CD4-positive, alpha-beta T cell treated with Interleukin-21 for 1 hour (primary cell): ENCODE measurements around the gene NFKBIE.

ENCODE experiments used
- DNase-seq: peaks from one replicate; pipeline ENCODE4 v3.0.0-alpha.2; 2020

The NFKBIE gene

GRCh38 chr6:44297063-44298038 is 32.0 kb upstream of the NFKBIE start:
- DNase-seq = peak; percentile 37

DNA sequence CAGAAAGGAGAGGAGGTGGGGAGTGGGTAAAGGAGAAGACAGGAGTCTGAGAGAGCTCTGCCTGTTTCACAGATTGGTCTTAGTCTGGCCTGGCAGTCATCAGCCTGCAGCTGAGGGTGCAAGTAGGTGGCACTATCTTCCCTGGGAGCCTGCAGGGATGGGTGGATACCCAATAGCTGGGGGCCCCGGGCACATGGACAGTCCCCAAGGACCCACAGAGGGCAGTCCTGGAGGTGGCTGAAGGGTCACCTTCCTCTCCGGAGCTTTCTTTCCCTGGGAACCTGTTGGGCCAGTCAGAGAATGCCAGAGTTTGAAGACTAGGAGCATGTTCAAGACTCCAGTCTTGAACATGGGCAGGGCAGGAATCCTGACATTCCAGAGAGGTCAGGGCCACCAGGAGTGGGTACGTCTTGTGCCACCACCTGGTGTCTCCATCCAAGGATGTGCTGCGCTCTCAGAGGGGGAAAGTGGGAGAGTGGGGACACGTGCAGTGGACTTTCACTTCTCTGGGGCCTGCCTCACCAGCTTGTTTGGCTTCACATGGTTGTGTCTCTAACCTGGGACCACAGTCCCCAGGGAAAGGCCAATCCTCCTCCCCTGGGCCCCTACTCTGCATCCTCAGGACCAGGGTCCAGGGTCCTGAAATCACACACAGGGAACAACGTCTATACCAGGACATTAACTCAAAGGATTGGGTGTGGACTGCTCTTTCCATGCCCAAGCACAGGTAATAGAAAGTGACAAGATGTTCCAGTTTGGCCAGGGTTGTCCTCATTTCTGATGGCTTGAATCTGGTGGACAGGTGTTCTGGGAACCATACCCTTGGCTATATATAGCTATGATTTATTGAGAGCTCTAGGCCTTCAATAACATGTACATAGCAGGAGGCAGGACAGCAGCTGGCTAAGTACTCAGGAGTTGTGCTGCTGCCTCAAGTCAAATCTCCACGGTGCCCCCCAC is 29.8 kb upstream of the NFKBIE start:
- DNase-seq = no peak

DNA sequence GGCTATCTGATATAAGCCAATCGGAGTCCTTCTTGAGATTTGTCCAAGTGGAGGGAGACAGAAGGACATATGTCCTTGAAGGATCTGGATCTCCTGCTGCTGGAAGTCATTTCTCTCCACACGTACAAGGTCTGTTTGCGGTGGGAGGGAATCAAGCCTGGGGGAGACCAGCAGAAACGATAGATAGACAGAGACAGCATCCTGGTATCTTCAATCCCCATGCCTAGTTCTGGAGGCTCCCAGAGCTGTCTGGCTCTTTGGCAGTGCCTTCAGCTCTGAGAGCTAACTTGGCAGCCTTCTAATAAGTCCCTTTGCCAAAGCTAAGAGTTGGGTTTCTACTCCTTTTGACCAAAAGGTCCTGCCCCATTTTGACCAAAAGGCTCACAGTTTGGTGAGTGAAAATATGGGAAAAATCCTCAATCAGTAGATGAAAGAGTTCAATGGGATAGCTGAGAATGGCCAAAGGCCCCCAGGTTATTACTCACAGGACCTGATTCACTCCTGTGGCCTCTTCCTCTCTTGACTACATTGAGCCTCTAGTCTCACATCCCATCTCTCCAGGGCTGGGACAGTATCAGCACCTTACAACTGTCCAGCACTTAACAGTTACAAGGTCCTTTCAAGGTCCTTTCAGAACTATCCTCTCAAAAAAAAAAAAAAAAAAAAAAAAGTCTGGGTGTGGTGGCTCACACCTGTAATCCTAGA is 27.5 kb upstream of the NFKBIE start:
- no peak for DNase-seq

DNA sequence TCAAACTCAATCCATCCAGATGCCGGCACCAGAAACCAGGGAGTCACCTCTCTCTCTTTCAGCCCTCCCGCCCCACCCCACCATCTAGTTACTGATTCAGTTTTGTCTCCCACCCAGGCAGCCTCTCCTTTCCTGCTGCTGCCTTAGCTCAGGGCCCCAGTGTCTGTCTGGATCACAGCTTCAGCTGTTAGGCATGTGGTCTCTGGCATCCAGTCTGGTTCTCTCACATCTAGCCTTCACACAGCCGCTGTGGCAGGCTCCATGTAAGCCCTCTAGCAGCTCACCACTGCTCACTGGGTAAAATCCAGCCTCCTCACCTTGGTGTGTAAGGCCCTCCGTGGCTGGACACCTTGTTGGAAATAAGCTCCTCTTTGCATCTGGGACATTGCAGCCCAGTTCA is 26.5 kb upstream of the NFKBIE start:
- DNase-seq = no peak

DNA sequence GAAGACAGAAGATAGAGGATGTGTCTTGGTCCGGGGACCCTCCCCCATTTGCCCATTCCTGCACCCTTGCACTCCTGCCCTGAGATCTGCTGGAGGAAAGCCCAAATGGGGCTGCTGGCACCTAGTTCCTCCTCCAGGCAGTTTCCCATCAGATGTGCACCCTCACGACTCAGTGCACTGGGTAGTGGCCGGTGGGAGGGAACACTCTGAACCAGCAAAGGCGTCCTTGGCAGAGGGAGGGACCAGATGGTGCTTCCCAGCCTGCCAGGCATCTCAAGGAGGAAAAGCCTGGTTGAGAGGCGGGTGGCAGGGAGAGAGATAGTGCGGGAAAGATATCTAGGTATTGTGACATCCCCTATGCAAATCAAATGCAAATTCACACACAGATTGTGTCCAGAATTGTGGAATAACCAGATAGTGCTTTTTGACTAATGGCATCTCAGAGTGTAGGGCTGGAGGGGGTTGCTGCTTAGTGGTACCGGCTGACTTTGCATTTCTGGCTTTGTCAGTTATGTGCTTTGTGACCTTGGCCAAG is 24.4 kb upstream of the NFKBIE start:
- DNase-seq = no peak

GRCh38 chr6:44286747-44287146 is 21.4 kb upstream of the NFKBIE start:
- no peak for DNase-seq

DNA sequence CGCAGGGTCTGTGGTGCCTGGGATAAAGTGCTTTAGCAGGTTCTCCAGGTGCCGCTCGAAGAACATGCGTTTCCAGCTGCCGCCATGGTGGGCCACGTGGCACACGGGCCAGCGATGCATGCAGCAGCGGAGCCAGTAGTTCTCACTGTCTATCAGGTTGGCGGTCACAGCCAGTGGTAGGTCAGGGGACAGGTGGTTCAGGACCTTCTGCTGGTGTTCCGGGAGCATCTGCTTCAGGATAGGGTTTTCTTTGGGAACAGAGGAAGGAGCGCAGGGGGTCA is 20.9 kb upstream of the NFKBIE start:
- DNase-seq = no peak

DNA sequence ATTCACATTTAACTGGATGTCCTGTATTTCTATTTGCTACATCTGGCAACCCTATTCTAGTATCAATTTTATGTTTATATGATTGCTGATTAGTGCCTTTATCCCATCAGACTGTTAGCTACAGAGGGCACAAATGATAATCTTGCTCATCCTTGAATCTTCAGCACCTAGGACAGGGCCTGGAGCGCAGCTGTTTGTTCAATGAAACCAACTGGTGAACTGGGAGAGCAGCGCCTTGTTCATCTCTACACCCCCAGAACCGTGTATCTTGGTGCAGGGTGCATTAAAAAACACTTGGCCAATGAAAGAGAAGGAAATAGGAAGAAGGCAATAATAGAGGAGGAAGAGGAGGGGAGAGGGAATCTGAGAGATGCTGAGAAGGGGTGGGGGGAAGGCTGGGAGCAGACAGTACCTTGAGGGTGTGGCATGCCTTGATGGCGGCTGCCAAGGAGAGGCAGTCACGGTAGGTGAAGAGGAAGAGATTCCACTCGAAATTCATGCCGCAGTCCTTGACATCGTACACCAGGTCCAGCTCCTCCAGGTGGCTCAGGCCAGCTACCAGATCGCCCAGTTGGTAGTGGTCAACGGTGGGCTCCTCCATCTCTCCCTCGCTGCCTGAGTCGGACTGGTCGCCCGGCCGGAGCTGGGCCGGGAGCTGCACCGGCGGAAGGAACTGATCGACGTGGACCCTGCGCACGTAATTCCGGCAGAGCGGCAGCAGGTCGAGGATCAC is 20.4 kb upstream of the NFKBIE start:
- no peak for DNase-seq

DNA sequence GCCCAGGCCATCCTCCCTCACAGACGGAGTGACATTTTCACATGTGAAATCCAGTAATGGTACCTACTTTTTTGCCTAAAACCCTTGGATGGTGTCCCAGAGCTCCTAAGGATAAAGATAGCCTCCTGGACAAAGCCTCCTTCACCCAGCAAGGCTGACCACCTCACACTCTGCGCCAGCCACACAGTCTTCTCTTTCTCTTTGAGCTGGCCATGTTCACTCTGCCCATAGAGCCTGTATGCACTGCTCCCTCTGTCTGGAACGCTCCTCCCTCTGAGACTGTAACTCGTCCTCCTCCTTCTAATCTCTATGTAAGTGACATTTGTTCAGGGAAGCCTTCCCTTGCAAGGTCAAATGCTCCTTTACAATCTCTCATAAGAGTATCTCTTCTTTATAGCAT is 19.5 kb upstream of the NFKBIE start:
- no peak for DNase-seq

GRCh38 chr6:44284121-44284520 is 18.8 kb upstream of the NFKBIE start:
- DNase-seq = no peak

- no peak for DNase-seq
Observed at GRCh38 chr6:44278774-44279697, 13.7 kb upstream of the NFKBIE start.

DNA sequence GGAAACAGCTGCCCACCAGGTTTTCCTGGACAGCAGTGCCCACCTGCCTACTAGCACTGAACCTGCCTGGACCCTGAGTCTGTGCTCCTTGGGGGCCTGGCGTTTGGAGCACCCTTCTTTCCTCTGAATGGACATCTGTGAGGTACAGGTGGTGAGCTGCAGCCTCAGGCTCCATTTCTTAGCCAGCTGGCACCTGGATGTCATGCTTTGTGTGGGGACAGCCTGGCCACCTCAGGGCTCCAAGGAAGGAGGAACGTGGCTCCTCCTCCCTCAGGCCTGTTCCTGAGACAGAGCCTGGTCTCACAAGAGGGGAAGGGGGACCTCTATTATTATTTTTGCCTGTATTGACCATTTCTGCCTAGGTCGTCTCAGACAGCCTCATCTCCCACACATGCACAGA is 13.0 kb upstream of the NFKBIE start:
- no peak for DNase-seq

- no peak for DNase-seq
Observed at GRCh38 chr6:44277763-44278162, 12.4 kb upstream of the NFKBIE start.

DNA sequence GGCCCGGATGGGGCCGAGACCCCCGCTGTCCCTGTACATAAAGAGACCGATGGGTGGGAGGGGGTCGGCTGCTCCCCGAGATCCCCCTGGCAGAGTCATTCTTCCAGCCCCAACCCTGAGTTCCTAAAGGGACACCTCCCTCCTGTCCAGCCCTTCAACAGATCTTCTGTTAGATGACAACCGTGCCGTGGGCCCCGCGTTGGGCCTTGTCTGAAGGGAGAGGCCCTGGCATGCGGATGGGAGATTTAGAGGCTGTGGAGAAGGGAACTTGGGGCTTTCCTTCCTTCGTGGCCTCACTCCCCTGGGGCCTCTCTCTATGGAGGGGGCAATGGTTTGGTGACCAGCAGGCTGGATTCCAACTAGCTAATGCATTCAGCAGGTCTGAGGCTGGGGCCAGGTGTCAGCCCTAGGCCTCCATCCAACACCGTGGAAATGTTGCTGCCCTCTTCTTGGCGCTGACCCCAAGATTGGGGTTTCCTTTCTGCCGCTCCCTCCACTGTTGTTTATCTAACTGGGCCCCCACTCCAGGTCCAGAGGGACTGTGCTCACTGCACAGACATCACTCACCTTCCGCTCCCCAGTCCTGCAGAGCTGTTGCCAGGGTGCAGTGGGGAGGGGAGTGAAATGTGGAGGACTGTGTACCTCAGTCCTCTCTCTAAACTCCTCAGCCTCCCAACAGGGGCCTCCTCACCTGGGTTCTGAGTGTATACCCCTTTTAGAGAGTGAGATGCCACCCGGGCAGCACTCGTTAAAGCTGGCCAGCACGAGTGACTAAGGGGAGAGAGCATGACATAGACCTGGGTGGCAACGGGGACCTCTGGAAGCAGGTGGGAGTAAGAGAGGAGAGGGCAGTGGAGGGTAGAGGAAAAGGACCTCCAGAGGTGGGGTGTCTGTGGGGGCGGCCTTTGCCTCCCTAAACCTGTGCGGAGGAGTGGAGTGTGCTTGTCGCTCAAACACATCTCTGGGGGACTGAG is 11.6 kb upstream of the NFKBIE start:
- no peak for DNase-seq

DNA sequence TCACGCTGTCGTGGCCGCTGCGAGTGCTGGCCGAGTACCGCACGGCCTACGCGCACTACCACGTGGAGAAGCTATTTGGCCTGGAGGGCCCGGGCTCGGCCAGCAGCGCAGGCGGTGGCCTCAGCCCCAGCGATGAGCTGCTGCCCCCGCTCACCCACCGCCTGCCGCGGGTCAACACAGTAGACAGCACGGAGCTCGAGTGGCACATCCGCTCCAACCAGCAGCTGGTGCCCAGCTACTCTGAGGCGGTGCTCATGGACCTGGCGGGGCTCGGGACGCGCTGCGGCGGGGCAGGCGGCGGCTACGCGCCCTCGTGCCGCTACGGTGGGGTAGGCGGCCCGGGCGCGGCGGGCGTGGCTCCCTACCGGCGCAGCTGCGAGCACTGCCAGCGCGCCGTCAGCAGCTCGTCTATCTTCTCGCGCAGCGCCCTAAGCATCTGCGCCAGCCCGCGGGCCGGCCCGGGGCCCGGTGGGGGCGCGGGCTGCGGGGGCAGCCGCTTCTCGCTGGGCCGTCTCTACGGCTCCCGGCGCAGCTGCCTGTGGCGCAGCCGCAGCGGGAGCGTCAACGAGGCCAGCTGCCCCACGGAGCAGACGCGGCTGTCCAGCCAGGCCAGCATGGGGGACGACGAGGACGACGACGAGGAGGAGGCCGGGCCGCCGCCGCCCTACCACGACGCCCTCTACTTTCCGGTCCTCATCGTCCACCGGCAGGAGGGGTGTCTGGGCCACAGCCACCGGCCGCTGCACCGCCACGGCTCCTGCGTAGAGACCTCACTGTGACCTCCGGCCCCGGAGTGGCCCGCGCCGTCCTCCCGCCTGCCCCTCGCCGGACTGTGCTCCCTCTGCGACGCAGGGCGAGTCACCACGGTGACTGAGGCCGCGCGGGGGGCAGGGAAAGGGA is 10.6 kb upstream of the NFKBIE start:
- no peak for DNase-seq

DNA sequence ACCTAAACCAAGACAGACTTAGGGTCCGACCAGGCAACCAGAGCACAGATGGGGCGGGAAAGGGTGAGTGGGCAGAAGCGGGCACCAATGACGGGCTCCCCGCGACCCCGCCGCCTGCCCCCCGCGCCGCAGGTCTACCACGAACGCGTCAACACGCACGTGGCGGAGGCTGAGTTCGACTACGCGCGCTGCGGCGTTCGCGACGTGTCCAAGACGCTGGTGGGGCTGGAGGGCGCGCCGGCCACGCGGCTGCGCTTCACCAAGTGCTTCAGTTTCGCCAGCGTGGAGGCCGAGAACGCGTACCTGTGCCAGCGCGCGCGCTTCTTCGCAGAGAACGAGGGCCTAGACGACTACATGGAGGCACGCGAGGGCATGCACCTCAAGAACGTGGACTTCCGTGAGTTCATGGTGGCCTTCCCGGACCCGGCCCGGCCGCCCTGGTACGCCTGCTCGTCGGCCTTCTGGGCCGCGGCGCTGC is 10.0 kb upstream of the NFKBIE start:
- DNase-seq = no peak

DNA sequence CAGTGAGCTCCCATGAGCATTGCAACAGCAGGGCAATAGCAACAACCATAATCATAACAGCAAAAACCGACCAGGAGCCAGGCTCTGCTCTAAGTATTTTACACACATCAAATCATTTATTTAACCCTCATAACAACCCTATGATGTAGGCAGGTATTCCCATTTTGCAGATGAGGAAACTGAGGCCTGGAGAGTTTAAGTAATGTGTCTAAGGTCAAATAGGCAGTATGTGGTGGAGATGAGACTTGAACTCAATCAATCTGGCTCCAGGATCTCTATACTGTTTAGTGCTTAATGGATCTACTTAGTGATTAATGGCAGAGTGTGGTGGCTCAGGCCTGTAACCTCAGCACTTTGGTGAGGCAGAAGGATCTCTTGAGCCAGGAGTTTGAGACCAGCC is 8.3 kb upstream of the NFKBIE start:
- DNase-seq = no peak

DNA sequence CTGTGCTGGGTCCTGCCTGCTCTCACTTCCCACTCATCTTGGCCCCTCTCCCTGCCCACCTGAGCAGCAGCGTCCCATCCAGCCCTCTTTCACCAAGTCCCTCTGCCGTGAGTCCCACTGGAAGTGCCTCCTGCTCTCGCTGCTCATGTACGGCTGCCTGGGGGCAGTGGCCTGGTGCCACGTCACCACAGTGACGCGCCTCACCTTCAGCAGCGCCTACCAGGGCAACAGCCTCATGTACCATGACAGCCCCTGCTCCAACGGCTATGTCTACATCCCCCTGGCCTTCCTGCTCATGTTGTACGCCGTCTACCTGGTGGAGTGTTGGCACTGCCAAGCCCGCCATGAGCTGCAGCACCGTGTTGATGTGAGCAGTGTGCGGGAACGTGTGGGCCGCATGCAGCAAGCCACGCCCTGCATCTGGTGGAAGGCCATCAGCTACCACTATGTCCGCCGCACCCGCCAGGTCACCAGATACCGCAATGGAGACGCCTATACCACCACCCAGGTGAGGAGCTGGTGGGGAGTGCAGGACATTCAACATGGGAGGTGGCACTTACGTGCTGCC is 7.7 kb upstream of the NFKBIE start:
- no peak for DNase-seq
